ENCODE results near the gene HSFX1.
A peak's percentile ranks its signal among the peaks of the same experiment; 100 is the strongest.

The HSFX1 gene

DNA sequence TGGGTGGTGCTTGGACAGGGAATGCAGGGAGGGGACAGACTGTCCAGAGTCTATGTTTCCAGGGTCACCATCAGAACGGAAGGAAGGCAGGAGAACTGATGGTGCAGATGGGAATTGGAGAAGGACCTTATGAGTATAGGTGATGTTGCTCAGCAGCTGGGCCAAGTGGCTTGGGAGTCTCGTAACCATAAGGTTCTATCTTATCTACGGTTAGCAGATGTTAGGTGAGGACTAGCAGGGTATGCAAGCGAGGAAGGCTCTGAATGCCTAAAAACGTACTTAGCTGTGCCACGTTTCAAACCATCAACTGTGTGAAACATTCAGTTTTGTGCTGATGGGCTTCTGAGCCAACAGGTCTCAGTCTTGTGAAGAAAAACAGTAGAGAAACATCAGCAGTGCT, 30.2 kb downstream of the HSFX1 start:
- no peak for DNase-seq (ENCODE audit: low read depth)
- H3K4me3 ChIP-seq (ENCODE audit: low read depth, low read length): no peak overlapping the region
- TF ChIP-seq CTCF (IDR thresholded peaks at IDR 0.05; ENCODE audit: insufficient read depth, low read depth, low read length, missing control alignments): no peak

- H3K4me3 ChIP-seq (ENCODE audit: low read depth, low read length): no peak overlapping the region
- no peak for DNase-seq (ENCODE audit: low read depth)
- no peak for TF ChIP-seq CTCF (IDR thresholded peaks at IDR 0.05; ENCODE audit: insufficient read depth, low read depth, low read length, missing control alignments)
Measured at GRCh38 chrX:149807747-149808458, 34.0 kb downstream of the HSFX1 start.

- no peak for TF ChIP-seq CTCF (IDR thresholded peaks at IDR 0.05; ENCODE audit: insufficient read depth, low read depth, low read length, missing control alignments)
- DNase-seq (ENCODE audit: low read depth): no peak
- H3K4me3 ChIP-seq (ENCODE audit: low read depth, low read length): no peak overlapping the region
Measured at GRCh38 chrX:149818652-149819051, 44.8 kb downstream of the HSFX1 start.

- no peak for TF ChIP-seq CTCF (IDR thresholded peaks at IDR 0.05; ENCODE audit: insufficient read depth, low read depth, low read length, missing control alignments)
- no peak overlapping the region for H3K4me3 ChIP-seq (ENCODE audit: low read depth, low read length)
- DNase-seq (ENCODE audit: low read depth): no peak
Measured at GRCh38 chrX:149819371-149819770, 45.5 kb downstream of the HSFX1 start.

- peak; percentile 37 for TF ChIP-seq CTCF (IDR thresholded peaks at IDR 0.05; ENCODE audit: insufficient read depth, low read depth, low read length, missing control alignments)
- H3K4me3 ChIP-seq (ENCODE audit: low read depth, low read length): no peak overlapping the region
- peak; percentile 41 for DNase-seq (ENCODE audit: low read depth)
Measured at GRCh38 chrX:149825424-149825823, 51.6 kb downstream of the HSFX1 start.
